Gastroesophageal sphincter (tissue), 3 donors: Measurements from ENCODE around the gene CDC123.

Experiments used
- CTCF ChIP-seq, 4 experiments: fragments of 200-600 bp in 2 of 4; fragments of 450-650 bp in 2 of 4; sonication (generic) in 1 of 4; IDR thresholded peaks; one replicate each; pipeline ENCODE4 v1.5.1; 2017 to 2019; ENCODE audit warnings: antibody characterized with exemption in 4 of 4, mild to moderate bottlenecking in 2 of 4, moderate library complexity in 2 of 4
- EP300 ChIP-seq: sonication (generic); formaldehyde crosslinking; IDR thresholded peaks from one replicate; pipeline ENCODE4 v1.6.1; 2017; ENCODE audit warnings: antibody characterized with exemption, mild to moderate bottlenecking
- POLR2A ChIP-seq, 2 donors: fragments of 450-650 bp; IDR thresholded peaks; one replicate each; pipeline ENCODE4 v1.6.1; 2017; ENCODE audit warnings: antibody characterized with exemption in 2 of 2, mild to moderate bottlenecking in 2 of 2, moderate library complexity in 1 of 2
- POLR2AphosphoS5 ChIP-seq: sonication (generic); formaldehyde crosslinking; IDR thresholded peaks from one replicate; pipeline ENCODE4 v1.6.1; 2017; ENCODE audit warnings: antibody characterized with exemption

GRCh38 chr10:12158111-12158510 is 37.9 kb upstream of the CDC123 start:
- TF ChIP-seq POLR2A (IDR thresholded peaks at IDR 0.05) (no peak), CTCF (IDR thresholded peaks at IDR 0.05) (no peak), POLR2AphosphoS5 (no peak), EP300 (no peak)
